GM12878 (cell line): Measurements from ENCODE around the gene PUDP. TPM values are rescaled to one million over a fixed set of nuclear protein-coding genes. Genes with fewer than 3 reads are reported as not detected.

Experiments
- ATAC-seq: fragments of 200-7000 bp; cut with Tn5 transposase; 3 replicates; pipeline ENCODE4 v1.9.1; 2020; ENCODE audit warnings: mild to moderate bottlenecking, moderate library complexity
- BruUV-seq: library from RNA; stranded (reverse); fragments of 400-500 nt; replicated peaks from 2 replicates; lab custom pipeline; 2021; lab: Mats Ljungman, UMichigan
- CTCF ChIA-PET: fragments of 300-600 bp; sonication (Branson Sonifier 250); formaldehyde crosslinking; extraction: SDS; loops from one replicate; lab custom pipeline; 2021; ENCODE audit warnings: inconsistent platforms; lab: Yijun Ruan, JAX
- POLR2A ChIA-PET: fragments of 350-600 bp; formaldehyde crosslinking; extraction: SDS; loops from one replicate; lab custom pipeline; 2021; ENCODE audit warnings: inconsistent platforms; lab: Charles Lee
- RAD21 ChIA-PET: fragments of 300-600 bp; sonication (Branson Sonifier 250); formaldehyde crosslinking; loops from one replicate; lab custom pipeline; 2023; ENCODE audit warnings: antibody characterized with exemption; ENCODE audit not compliant: unreplicated experiment; lab: Charles Lee
- SMC1A ChIA-PET: fragments of 300-600 bp; sonication (Branson Sonifier 250); formaldehyde crosslinking; loops from one replicate; lab custom pipeline; 2023; ENCODE audit not compliant: unreplicated experiment, uncharacterized antibody; lab: Charles Lee
- DNase-seq: peaks from one replicate; pipeline ENCODE4 v3.0.0-alpha.2; 2011; ENCODE audit warnings: low read depth, low spot score
- FAIRE-seq: peaks from 3 replicates; lab custom pipeline; 2011; peaks lifted over from hg19 to GRCh38; lab: Jason Lieb, UNC
- H2AFZ ChIP-seq: 2 replicates; pipeline ENCODE4 v1.6.0; 2011; ENCODE audit warnings: low read depth, low read length, control low read depth; ENCODE audit not compliant: control insufficient read depth
- H3K27ac ChIP-seq: 2 replicates; pipeline ENCODE4 v1.5.1; 2011; ENCODE audit warnings: control low read depth; ENCODE audit not compliant: control insufficient read depth, insufficient read depth
- H3K27me3 ChIP-seq, 2 experiments: replicated peaks in 1 of 2; 2 replicates each; pipeline versions ENCODE4 v1.6.0 to v1.6.1; 2011; ENCODE audit warnings: low read length in 1 of 2; ENCODE audit not compliant: control insufficient read depth in 2 of 2, insufficient read depth in 2 of 2
- H3K36me3 ChIP-seq, 2 experiments: 2 replicates each; pipeline ENCODE4 v1.5.1; 2011; ENCODE audit warnings: low read length in 1 of 2; ENCODE audit not compliant: control insufficient read depth in 2 of 2, insufficient read depth in 2 of 2
- H3K4me1 ChIP-seq: 2 replicates; pipeline ENCODE4 v1.6.1; 2011; ENCODE audit warnings: mild to moderate bottlenecking, low read length, moderate library complexity, mixed read lengths; ENCODE audit not compliant: control insufficient read depth, insufficient read depth
- H3K4me2 ChIP-seq: 2 replicates; pipeline ENCODE4 v1.6.0; 2011; ENCODE audit warnings: control low read depth; ENCODE audit not compliant: control insufficient read depth, insufficient read depth
- H3K4me3 ChIP-seq: fragments of 200-600 bp; sonication (generic); 2 replicates; pipeline ENCODE4 v1.5.1; 2016
- H3K79me2 ChIP-seq: 2 replicates; pipeline ENCODE4 v1.6.0; 2011; ENCODE audit warnings: low read length; ENCODE audit not compliant: control insufficient read depth, insufficient read depth
- H3K9ac ChIP-seq: 2 replicates; pipeline ENCODE4 v1.8.0; 2011; ENCODE audit warnings: low read length, control low read depth, mixed read lengths; ENCODE audit not compliant: control insufficient read depth, insufficient read depth
- H3K9me3 ChIP-seq: replicated peaks from 3 replicates; pipeline ENCODE4 v1.5.1; 2011; ENCODE audit warnings: mild to moderate bottlenecking, low read length; ENCODE audit not compliant: control insufficient read depth, insufficient read depth
- H4K20me1 ChIP-seq: 2 replicates; pipeline ENCODE4 v1.6.0; 2011; ENCODE audit not compliant: control insufficient read depth, insufficient read depth
- BCL11A ChIP-seq: IDR thresholded peaks from 2 replicates; pipeline ENCODE4 v1.6.1; 2011; ENCODE audit warnings: low read depth, low read length
- EED ChIP-seq: sonication (generic); IDR thresholded peaks from 2 replicates; pipeline ENCODE4 v1.6.1; 2016; ENCODE audit warnings: antibody characterized with exemption, low read depth
- ESRRA ChIP-seq: IDR thresholded peaks from 2 replicates; pipeline ENCODE4 v1.6.1; 2012; ENCODE audit warnings: mild to moderate bottlenecking, low read length, improper control_type of control experiment
- HDGF ChIP-seq: fragments of 450-650 bp; IDR thresholded peaks from 2 replicates; pipeline ENCODE4 v1.6.1; 2016; ENCODE audit warnings: antibody characterized with exemption
- KLF5 ChIP-seq: fragments of 450-650 bp; IDR thresholded peaks from 2 replicates; pipeline ENCODE4 v1.6.1; 2014; ENCODE audit warnings: mild to moderate bottlenecking; ENCODE audit not compliant: partially characterized antibody
- NR2F1 ChIP-seq: fragments of 450-650 bp; conservative IDR thresholded peaks from 2 replicates; pipeline ENCODE4 v1.6.1; 2017; ENCODE audit warnings: mild to moderate bottlenecking
- RELA ChIP-seq: fragments of 450-650 bp; IDR thresholded peaks from 2 replicates; pipeline ENCODE4 v1.8.0; 2014; ENCODE audit warnings: borderline replicate concordance; ENCODE audit not compliant: partially characterized antibody
- RFX5 ChIP-seq: IDR thresholded peaks from 2 replicates; pipeline ENCODE4 v1.6.1; 2011; ENCODE audit warnings: low read depth, low read length, improper control_type of control experiment
- RUNX3 ChIP-seq: IDR thresholded peaks from 2 replicates; pipeline ENCODE4 v1.6.1; 2012; ENCODE audit warnings: low read length, inconsistent platforms
- SKIL ChIP-seq: fragments of 450-650 bp; IDR thresholded peaks from 2 replicates; pipeline ENCODE4 v1.6.1; 2017; ENCODE audit warnings: mild to moderate bottlenecking, low read depth, inconsistent platforms; ENCODE audit not compliant: poor library complexity, severe bottlenecking
- SMAD1 ChIP-seq: fragments of 450-650 bp; IDR thresholded peaks from 2 replicates; pipeline ENCODE4 v1.6.1; 2018; ENCODE audit warnings: mild to moderate bottlenecking, low read depth; ENCODE audit not compliant: partially characterized antibody
- ZBTB4 ChIP-seq: fragments of 450-650 bp; formaldehyde crosslinking; IDR thresholded peaks from 2 replicates; pipeline ENCODE4 v1.4.0; 2022; ENCODE audit warnings: mild to moderate bottlenecking, moderate library complexity
- ZNF687 ChIP-seq: fragments of 450-650 bp; IDR thresholded peaks from 2 replicates; pipeline ENCODE4 v1.6.1; 2017; ENCODE audit warnings: mild to moderate bottlenecking, moderate library complexity
- ZSCAN29 ChIP-seq: fragments of 450-650 bp; IDR thresholded peaks from 2 replicates; pipeline ENCODE4 v1.6.1; 2017; ENCODE audit warnings: mild to moderate bottlenecking, moderate library complexity
- WGBS: methylation state at CpG from one replicate; pipeline ENCODE4 v1.1.6; 2016; ENCODE audit warnings: low lambda C conversion rate; ENCODE audit not compliant: insufficient replicate concordance, insufficient coverage; ENCODE audit errors: missing lambda C conversion rate; 5-methylcytosine and 5-hydroxymethylcytosine counted together
- in situ Hi-C: fragments of 300-500 bp; cut with MboI; formaldehyde crosslinking; loops from 9 replicates; pipeline ENCODE4 v1.14.3; 2018; ENCODE audit warnings: mixed read lengths
- intact Hi-C: fragments of 100-400 bp; cut with micrococcal nuclease; formaldehyde crosslinking; loops from one replicate; pipeline ENCODE4 v1.14.2; 2022; ENCODE audit not compliant: unreplicated experiment
- polyA plus RNA-seq, 11 experiments: library from polyadenylated mRNA; depleted of rRNA in 4 of 11; unstranded in 6 of 11; stranded (reverse) in 5 of 11; fragments of >200 nt; fragmentation: Nextera tagmentation in 4 of 11; fragmentation: Illumina TruSeq in 1 of 11; extraction: Ambion mirVana in 4 of 11; extraction: Trizol in 1 of 11; gene quantifications; 1 replicate in 1 of 11; 2 replicates in 10 of 11; pipeline versions ENCODE4 v1.2.1 to v1.2.3, GENCODE V29; 2011 to 2016; ENCODE audit warnings: inconsistent platforms in 2 of 11, missing spikeins in 2 of 11, low read depth in 1 of 11
- total RNA-seq, 4 experiments: library from RNA; depleted of rRNA in 3 of 4; stranded (reverse); fragments of >200 nt in 3 of 4; fragmentation: Illumina TruSeq in 1 of 4; extraction: Trizol in 1 of 4; gene quantifications; 2 replicates each; pipeline versions ENCODE4 v1.2.1 to v1.2.3, GENCODE V29; 2013 to 2021

PUDP gene
- total and polyA plus RNA-seq, 10 of the 15 experiments (the other 5 are each of a cell fraction or from before 2014, with no cell fraction given) = 30.8 to 83.5 (median 61.7) TPM

- peak; percentile 63 for ATAC-seq
- DNase-seq = no peak
- no peaks in the 10 kb centered on the region for H3K27me3 ChIP-seq
- peaks cover 48% of the 10 kb centered on the region for H3K4me1 ChIP-seq
- H3K9me3 ChIP-seq = no peaks in the 10 kb centered on the region
- FAIRE-seq = no peak
- POLR2A ChIA-PET = interaction anchor here (1.2 to 2.1 kb wide), 3 partner anchors 14 to 30 kb away, joined by 3 to 13 read pairs (median 4); no protein-coding TSS in a partner anchor
- no peak overlapping the region for H3K4me2 ChIP-seq
- RAD21 ChIA-PET = interaction anchor here (0.8 to 5.5 kb wide), 4 partner anchors 24 to 346 kb away, joined by 3 to 76 read pairs (median 4); no protein-coding TSS in a partner anchor
- SMC1A ChIA-PET = interaction anchor here (0.8 to 4.9 kb wide), 9 partner anchors 16 to 344 kb away, joined by 3 to 63 read pairs (median 4); no protein-coding TSS in a partner anchor
- no peak overlapping the region for H2AFZ ChIP-seq
- intact Hi-C loops (loop anchor here (1.0 to 10.0 kb wide), 3 partner anchors 24 to 232 kb away; partner anchors contain the start of gene PUDP), in situ Hi-C loops (loop anchor here (5.0 kb wide), 1 partner anchor 1069 kb away; no protein-coding TSS in a partner anchor)
- H3K9ac ChIP-seq = no peak overlapping the region
- peak overlapping the region; percentile 6; the same call in 1 of the 2 replicates for H3K27ac ChIP-seq
- CTCF ChIA-PET = interaction anchor here (0.7 to 1.5 kb wide), 7 partner anchors 24 to 1165 kb away, joined by 3 to 7 read pairs (median 3); no protein-coding TSS in a partner anchor
- no peak overlapping the region for H3K4me3 ChIP-seq
- no TSS peak for BruUV-seq
- H3K79me2 ChIP-seq = no peaks in the 10 kb centered on the region
- no peaks in the 10 kb centered on the region for H4K20me1 ChIP-seq
- H3K36me3 ChIP-seq = peaks cover 2 to 13% of the 10 kb centered on the region in 2 experiments
- WGBS = 50% methylated on average over 3 of the region's 3 CpGs
- TF ChIP-seq RFX5 (no peak), ZSCAN29 (no peak), EED (no peak), SMAD1 (no peak), KLF5 (no peak), SKIL (peak; percentile 31), ZBTB4 (CRISPR knock-in tag) (no peak), ESRRA (no peak), ZNF687 (no peak), BCL11A (no peak), RUNX3 (peak; percentile 58), HDGF (no peak), NR2F1 (no peak), RELA (no peak)
Observed at GRCh38 chrX:7086384-7086783, 61.6 kb downstream of the PUDP start.
